NCI-H82 treated with DMSO at 0.1 percent for 48 hours (cell line): Measurements from ENCODE around the gene BCAS3.

Experiments used
- DNase-seq: peaks from one replicate; lab custom pipeline; 2025; ENCODE audit not compliant: unreplicated experiment; lab: John Stamatoyannopoulos, UW

Gene BCAS3

DNA sequence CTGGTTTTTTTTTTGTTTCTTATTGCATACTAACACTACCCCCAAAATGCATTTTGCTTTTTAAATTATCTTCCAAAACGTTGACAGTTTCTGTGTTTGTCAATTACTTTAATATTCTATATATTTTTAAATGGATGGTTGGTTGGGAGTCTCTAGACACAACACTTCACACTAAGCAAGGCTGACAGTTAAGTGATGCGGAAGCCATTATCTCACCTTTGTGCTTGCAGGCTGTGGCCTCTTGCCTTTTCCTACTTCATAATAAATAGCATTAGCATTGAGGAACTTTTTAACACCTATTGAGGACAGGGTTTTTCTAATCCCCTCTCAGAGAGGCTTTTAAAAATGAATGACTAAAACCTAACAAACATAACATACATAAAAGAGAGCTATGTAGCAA is 441.2 kb downstream of the BCAS3 start:
- DNase-seq: no peak

DNA sequence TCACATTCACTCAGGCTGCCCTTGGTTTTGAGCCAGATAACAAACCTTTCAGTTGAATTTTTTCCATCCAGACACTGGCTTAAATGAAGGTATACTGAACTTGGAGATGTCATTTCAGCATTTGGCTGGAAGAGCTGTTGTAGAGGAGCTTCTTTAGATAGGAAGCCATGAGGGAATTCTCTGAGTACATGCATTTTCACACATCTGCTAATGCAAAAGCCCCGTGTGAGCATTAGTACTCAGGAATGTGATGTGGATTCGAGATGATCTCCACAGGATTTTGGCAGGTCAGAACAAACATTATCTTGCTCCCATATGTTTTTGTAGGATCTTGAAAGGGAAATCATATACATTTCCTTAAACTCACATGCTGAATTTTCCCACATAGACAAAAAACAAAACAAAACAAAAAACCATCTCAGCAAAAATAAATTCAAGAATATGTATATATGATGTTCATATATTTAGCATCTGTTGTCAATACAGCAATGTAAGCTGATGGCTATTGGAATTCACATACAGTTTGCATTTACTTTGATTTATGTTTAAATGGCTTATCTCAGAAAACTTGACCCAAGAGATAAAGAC is 444.8 kb downstream of the BCAS3 start:
- no peak for DNase-seq

DNA sequence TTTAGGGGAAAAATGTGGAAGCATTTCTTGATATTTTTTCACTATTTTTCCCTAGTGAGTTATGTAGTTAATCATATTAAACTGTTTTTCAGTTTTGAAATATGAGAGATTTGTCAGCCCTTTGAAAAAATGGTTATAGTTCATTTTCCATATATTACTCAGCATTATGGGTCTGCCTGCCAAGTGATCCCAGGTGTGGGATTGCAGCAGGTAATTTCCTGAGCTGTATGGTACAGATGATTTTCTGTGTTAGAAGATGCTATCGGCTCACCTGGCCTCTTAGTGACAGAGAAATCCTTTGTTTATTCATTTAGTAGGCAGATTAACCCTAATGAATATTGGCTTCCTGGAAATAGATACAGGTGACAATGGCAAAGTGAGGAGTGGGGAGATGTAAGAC is 446.9 kb downstream of the BCAS3 start:
- no peak for DNase-seq

DNA sequence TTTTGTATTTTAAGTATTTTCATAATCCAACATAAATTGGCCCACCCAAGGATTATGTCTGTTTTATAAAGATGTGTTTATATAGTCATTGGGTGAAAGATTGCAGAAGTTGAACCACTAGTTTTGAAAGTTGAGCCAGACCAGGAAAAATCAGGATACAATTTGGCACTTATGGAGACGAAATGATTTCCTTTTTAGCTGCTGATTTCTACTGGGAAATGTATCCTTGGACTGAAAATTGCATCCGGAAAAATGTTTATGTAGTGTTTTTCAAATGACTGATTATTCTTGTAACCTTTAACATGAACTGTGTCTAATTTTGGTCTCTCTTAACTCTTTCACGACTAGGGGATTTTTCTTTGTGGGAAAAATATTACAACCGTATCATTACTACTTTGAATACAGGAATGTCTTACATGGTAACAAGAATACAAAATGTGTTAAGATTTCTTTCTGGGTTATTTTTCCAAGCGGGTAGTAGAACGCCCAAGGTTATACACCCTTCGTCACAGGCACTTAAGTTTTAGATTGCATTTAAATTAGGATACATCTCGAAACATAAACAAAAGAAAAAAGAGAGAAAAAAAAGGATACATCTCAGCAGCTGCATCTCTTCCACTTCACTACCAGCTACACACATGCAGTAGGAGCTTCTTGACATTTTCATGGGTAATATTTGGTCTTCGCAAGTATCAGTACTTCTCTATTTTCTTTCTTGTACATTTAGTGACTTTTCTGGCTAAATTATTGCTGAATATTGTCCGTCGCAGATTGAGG is 449.0 kb downstream of the BCAS3 start:
- DNase-seq: no peak

DNA sequence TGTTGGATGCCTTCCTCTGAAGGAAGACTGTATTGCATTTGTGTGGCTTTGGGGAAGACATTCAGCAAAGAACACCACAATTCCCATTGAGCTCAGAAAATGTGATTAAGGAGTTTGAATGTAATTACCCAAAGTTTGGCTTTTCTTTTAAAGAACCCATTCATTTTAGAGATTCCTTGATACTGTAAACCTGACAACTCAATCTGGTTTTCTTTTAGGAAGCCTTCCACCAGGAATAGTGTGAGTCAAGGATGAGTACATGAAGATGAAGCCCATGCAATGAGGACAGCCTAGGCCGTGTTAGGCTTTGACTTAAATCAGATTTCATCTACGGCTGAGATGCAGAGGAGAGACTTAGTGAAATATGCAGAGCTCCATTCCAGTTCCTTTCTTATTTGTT is 450.3 kb downstream of the BCAS3 start:
- DNase-seq: no peak

DNA sequence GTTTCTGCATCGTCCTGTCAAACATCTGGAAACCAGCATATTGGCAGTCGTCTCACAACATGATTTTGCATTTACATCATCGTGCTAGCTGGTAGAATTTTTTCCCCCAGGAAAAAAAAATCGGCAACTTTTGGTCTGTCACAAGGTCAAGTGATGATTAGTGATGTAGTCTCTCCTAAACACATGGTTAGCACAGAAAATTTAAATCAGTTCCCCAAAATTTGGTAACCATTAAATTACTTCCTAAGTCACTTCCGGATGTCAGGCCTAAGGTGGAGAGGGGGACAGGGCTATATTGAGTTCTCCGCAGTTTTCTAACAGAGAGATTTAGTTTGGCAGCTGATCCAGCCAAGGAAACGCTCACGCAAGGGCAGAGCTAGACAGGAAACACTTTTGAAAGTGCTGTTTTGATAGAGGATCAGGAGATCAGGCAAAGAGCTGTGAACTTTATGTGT is 451.0 kb downstream of the BCAS3 start:
- no peak for DNase-seq

DNA sequence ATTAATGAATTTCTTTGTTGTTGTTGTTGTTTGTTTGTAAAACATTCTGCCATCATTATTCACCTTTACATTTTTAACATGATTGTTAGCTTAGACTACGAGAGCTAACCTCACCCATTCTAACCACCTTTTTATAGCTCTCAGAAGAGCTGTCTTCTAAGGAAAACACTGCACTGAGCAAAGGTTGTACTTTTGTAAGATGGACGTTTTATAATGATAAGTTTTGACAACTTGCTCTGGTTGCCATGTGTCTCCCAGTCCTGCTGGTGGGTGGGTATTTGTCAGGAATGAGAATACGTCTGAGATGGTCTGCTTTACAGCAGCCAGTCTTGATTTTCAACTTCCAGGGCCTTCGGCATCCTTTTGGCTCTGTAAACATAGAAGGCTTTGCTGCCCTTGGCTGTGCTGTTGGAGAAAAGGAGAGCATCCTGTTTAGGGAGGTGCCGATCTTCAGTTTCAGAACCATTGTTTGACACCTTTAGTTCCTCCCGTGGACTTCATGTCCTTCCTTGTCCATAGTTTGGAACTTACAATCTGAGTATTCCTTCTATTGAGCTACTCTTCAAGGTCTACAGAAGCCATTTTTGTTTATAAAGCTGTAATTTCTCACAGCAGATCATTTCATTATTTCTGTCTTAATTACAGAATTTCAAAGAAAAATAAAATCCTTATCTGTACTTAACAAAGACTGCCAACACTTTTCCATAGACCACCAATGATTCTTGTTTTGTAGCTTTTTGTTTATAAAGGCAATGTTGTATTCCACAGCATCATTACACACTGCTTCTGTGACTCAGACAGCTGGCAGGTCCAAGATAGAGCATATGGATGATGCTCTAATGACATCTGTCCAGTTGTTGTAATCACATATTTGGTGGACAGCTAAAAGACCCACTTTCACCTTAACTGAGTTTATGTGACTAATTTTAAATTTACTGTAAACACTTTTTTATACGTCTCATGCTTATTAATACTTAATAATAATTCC is 451.9 kb downstream of the BCAS3 start:
- no peak for DNase-seq

DNA sequence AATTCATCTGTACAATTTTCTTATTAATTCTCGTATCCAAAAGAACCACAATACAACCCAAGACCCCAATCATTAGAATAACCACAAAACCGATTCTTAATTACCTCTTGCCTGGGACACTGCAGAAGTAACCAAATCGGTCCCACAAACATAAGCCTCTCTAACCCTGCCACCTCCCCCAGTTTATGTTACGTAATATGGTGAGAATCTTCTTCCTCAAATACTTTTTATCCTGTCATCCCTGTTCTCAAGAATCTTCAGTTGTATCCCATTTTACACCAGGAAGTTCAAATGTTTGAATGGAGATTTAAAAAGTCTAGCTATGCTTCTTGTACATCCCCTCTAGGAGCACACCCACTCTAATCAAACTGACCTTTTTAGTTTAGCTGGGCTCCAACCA is 452.7 kb downstream of the BCAS3 start:
- DNase-seq: no peak

DNA sequence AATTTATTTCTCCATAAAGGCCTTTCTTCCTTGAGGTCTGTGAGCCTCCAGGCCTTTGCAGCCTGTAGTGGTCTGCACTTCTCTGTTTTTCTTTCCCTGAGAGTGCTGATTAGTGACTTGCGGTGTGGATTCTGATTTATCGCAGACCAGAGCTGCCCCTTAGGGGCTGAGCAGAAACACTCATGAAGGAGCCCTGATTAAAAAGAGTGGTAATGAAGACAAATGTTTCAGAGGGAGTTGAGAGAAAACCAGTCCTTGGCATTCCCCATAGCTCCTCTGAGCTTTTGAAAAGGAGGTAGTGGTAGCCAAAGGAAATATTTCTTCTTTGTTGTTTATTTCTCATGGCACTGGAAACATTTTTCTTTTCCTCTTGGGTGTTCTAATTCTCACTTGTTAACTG is 453.9 kb downstream of the BCAS3 start:
- no peak for DNase-seq

DNA sequence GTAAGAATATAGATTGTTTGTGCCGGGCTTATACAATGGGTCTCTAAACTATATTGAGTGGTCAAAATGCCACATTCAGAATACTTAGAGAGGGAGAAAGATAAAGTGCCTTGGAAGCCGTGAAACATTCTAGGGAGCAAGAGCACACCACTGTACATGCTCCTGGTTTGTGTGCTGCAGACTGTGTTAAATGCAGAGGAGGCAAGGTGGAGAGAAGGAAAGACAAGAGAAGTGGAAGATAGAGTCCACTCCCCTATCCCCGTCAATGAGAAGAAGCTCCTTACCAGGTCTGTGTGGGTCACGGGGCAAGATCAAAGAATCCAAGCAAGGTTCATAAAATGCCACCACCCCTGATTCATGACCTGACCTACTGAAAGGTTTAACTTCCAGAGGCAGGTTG is 454.9 kb downstream of the BCAS3 start:
- DNase-seq: no peak

DNA sequence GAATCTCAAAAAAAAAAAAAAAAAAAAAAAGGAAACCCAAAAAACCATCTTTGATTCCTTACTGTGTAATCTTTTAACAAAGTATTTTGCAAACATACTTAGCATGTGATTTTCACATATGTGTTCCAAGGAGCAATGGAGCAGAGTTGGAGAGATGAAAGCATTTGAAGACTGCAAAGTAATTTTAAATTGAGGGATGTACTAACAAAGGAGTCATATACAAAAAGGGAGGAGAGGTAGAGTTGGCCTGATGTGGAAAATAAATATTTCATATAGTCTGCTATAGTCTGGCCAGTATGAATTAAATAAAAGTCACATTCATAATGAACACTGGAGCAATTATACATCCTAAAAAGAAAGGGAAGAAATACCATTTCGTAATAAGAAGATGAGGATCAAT is 456.2 kb downstream of the BCAS3 start:
- DNase-seq: no peak

DNA sequence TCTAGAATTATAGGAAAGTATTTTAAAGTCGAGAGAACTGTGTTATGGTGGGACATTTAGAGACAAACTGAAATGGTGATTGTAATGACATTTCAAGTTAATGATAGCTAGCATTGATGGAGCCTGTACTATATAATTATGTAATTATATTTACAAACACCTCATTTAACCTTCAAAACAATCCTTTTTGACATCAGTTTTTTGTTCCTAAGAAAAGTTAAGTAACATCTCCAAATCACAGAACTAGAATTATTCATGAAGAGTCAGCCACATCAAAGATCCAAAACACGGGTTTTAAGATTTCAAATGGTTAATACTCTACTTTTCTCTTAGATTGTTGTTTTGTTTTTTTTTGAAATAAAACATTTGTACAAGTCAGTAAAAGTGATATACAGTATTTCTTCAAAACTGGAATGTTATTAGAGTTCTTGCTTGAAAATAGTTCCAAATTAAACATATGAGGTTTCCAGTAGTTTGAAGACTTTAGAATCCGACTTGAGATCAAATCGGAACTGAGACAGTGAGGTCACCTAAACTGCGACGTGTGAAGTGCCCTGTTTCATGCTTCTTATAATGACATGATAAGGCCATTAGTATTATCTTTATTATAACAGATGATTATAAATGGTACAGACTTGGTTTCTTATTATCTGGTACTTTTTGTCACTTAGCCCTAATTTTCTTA is 457.0 kb downstream of the BCAS3 start:
- DNase-seq: no peak

DNA sequence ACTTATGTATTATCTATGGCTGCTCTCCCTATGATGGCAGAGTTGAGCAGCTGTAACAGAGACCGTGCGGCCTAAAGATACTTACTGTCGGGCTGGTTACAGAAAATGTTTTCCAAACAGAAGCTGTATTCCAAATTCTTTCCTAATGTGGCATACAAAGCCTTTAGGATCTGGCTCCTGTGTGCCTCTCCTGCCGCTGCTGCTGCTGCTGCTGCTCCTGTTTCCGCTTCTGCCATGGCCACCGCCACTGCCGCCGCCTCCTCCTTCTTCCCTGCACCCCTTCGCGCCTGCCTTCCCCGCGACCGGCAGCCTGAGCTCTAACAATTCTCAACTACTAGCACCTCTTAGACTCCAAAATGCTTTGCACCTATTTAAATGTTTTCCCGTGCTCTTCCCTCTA is 458.1 kb downstream of the BCAS3 start:
- no peak for DNase-seq

DNA sequence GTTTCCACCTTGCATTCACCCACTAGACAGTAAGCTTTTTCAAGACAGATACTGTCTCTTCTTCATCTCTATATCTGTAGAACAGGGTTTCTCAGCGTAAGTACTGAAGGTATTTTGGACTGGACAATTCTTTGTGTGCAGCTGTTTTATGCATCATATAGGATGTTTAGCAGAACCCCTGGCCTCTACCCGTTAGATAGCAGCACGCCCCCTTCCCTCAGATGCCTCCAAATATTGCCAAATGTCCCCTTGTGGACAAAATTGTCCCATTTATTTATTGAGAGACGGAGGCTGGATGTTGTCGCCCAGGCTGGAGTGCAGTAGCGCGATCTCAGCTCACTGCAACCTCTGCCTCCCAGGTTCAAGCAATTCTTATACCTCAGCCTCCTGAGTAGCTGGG is 458.6 kb downstream of the BCAS3 start:
- no peak for DNase-seq

DNA sequence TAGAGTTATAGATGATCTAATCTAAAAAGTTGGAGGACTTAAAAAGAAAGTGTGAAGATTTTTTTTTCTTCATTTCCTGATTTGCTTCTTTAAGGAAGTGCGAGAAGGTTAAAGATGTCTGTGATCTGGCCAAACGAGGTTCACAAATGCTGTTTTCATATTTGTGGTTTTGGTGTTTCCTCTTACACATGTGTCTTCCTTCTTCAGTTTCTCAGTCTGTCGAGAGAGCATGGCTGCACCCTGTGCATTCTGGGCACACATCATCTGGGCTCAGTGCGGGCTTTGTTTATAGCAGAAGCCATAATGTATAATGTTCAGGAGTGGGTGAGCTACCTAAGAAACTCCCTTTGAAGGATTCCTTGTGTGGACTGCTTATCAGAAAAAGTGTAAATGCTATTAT is 461.6 kb downstream of the BCAS3 start:
- DNase-seq: no peak

DNA sequence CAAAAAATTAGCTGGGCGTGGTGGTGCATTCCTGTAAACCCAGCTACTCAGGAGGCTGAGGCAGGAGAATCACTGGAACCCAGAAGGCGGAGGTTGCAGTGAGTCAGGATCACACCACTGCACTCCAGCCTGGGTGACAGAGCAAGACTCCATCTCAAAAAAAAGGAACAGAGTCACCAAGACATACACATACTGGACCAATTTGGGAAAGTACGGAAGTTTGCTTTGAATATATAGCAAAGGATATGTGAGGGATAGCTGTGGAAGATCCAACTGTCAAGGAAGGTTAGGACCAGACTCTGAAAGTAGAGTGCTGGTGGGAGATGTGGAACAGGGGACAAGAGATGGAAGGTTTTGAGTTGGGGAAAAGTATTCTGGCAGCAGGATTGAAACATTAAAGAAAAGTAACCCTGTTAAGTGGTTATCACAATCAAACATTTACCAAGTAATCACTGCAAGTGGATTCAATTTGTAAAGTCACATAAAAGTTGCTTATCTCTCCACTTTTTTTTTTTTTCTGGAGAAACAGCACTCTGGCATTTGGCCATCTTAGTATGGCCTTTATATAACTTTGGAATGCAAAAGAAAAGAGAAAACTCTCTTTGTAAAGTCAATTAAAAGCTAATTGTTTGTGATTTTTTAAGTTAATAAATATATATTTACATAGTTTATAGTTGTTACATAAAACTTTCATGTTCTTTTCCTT is 462.6 kb downstream of the BCAS3 start:
- DNase-seq: no peak

DNA sequence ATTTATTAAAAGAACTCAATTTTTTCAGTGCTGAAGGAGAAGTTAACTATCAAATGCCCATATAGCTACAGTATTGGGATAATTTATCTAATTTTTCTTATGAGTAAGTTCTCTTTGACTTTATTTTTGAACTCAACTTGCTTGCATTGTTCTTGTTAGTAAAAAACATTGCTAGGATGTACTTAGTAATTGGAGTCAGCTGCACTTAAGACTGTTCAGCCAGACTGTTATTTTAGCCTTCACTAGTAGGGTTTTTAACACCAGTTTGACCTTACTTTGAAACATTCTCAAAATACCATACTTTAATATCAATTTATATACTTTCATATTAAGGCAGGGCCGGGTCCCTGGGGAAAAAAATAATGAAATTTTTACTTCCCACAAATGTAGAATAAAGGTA is 465.4 kb downstream of the BCAS3 start:
- no peak for DNase-seq

DNA sequence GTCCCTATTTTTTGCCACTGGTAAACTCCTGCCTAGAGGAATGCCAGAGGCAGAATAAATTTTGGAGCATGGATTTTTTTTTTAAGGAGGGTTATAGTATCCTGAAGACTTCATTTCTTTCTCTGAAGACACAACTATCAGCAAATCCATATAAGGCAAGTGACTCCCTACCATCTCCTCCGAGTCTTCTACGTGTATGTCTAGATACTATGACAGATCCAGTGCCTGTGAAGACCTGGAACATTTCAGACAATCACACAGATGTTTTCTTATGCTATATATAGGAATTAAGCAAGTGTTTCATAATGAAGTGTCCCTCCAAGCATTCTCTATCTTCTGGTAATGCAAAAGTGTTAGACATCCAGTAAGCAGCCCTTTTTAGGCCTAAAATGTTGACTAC is 466.5 kb downstream of the BCAS3 start:
- DNase-seq: no peak

DNA sequence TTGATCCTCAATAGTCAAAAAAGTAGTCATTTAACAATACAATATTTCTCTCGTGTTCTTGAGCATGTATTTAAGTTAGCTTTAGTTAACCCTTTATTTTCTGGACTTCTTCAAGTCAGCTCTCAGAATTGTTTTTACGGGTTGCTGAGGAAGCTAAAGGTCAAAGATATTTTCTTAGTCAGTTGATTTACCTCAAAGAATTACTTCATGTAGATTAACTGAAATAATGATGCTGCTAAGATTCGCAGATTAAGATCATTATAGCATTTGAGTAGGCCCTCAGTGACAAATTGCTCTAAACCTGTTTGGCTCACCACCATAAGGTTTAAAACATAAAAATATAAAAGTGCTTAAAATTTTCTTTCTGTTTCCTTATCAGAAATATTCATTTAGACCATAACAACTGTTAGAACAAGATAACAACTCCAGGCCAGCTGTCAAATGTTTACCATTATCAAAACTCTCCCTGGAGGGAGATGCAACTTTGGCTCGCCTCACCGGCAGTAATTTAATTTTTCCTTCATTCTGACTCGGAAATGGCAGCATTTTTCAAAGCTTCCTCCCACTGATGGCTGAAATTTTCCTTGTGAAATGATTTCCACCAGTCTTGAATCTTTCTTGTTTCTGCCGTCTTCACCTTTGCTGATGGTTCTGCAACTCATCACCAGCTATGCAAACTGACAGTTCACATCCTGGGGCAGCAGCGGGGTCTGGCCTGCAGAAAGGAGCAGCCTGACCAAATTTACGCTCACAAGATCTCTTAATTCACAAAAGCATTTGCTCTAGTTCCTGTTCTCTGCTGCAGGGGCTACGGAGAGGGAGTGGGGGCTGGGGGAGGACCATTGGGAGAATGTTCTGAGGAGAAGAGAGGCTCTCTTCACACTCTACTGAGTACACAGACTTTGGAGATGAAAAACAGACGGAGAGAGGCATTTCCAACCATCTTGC is 467.2 kb downstream of the BCAS3 start:
- no peak for DNase-seq
